HepG2 (cell line): ENCODE measurements around the gene SIX4. TPM values are rescaled to one million over a fixed set of nuclear protein-coding genes. Genes with fewer than 3 reads are reported as not detected.

ENCODE experiments used
- CEBPG ChIP-seq: IDR thresholded peaks from 2 replicates; pipeline ENCODE4 v1.6.1; 2016
- GLI4 ChIP-seq: sonication (generic); formaldehyde crosslinking; IDR thresholded peaks from 2 replicates; pipeline ENCODE4 v1.5.1; 2020; ENCODE audit warnings: missing genetic modification reagents, mild to moderate bottlenecking, moderate library complexity, borderline replicate concordance
- HNRNPL ChIP-seq: fragments of 200-400 bp; formaldehyde crosslinking; IDR thresholded peaks from 2 replicates; pipeline ENCODE4 v1.6.1; 2017; ENCODE audit warnings: mild to moderate bottlenecking, low read depth, low read length
- KMT2B ChIP-seq: IDR thresholded peaks from 2 replicates; pipeline ENCODE4 v1.6.1; 2016; ENCODE audit warnings: missing genetic modification reagents, missing compliant biosample characterization
- PAXIP1 ChIP-seq: sonication (generic); formaldehyde crosslinking; conservative IDR thresholded peaks from 2 replicates; pipeline ENCODE4 v1.4.0; 2020; ENCODE audit warnings: mild to moderate bottlenecking, missing genetic modification reagents, moderate library complexity
- RORA ChIP-seq: sonication (generic); formaldehyde crosslinking; IDR thresholded peaks from 2 replicates; pipeline ENCODE4 v1.5.0; 2020; ENCODE audit warnings: mild to moderate bottlenecking, missing genetic modification reagents, moderate library complexity
- SP1 ChIP-seq, 2 experiments: fragments of 450-650 bp in 1 of 2; sonication (generic) in 1 of 2; formaldehyde crosslinking in 1 of 2; IDR thresholded peaks; 2 replicates each; pipeline versions ENCODE4 v1.4.0 to v1.6.1; 2016 to 2020; ENCODE audit warnings: missing genetic modification reagents in 1 of 2
- ZFP36L2 ChIP-seq: sonication (generic); formaldehyde crosslinking; IDR thresholded peaks from 2 replicates; pipeline ENCODE4 v1.4.0; 2020; ENCODE audit warnings: missing genetic modification reagents
- ZNF484 ChIP-seq: sonication (generic); formaldehyde crosslinking; IDR thresholded peaks from 2 replicates; pipeline ENCODE4 v1.5.1; 2020; ENCODE audit warnings: mild to moderate bottlenecking, low read depth, missing genetic modification reagents, borderline replicate concordance
- ZNF598 ChIP-seq: sonication (generic); formaldehyde crosslinking; IDR thresholded peaks from 2 replicates; pipeline ENCODE4 v1.5.1; 2020; ENCODE audit warnings: mild to moderate bottlenecking, missing genetic modification reagents, borderline replicate concordance
- ZNF792 ChIP-seq: IDR thresholded peaks from 2 replicates; pipeline ENCODE4 v1.6.1; 2016
- polyA plus RNA-seq, 8 experiments: library from polyadenylated mRNA; depleted of rRNA in 3 of 8; stranded (reverse) in 7 of 8; unstranded in 1 of 8; fragments of >200 nt; fragmentation: Illumina TruSeq in 4 of 8; extraction: Trizol in 4 of 8; gene quantifications; 2 replicates each; pipeline versions ENCODE4 v1.2.1 to v1.2.3, GENCODE V29; 2011 to 2016; ENCODE audit warnings: low read depth in 4 of 8, missing spikeins in 1 of 8, mixed read lengths in 1 of 8; ENCODE audit not compliant: insufficient read depth in 1 of 8
- total RNA-seq, 5 experiments: library from RNA; depleted of rRNA; stranded (reverse); fragments of >200 nt; fragmentation: Illumina TruSeq; extraction: Trizol; gene quantifications; 2 replicates each; pipeline ENCODE4 v1.2.3, GENCODE V29; 2016; ENCODE audit warnings: low read depth in 1 of 5
- TF ChIP-seq, protein P1 (sequence below): sonication (generic); formaldehyde crosslinking; IDR thresholded peaks from 2 replicates; pipeline ENCODE4 v1.5.0; 2020; ENCODE audit warnings: mild to moderate bottlenecking, missing genetic modification reagents, borderline replicate concordance
- TF ChIP-seq, protein P2 (sequence below): sonication (generic); formaldehyde crosslinking; IDR thresholded peaks from 2 replicates; pipeline ENCODE4 v1.4.0; 2020; ENCODE audit warnings: missing genetic modification reagents
- TF ChIP-seq, protein P3 (sequence below): sonication (generic); formaldehyde crosslinking; IDR thresholded peaks from 2 replicates; pipeline ENCODE4 v1.5.1; 2020; ENCODE audit warnings: missing genetic modification reagents, mild to moderate bottlenecking, borderline replicate concordance

Gene SIX4
- total and polyA plus RNA-seq, 2 of the 13 experiments (the other 11 are each of a cell fraction or from before 2014, with no cell fraction given), result 5.0 to 6.0 TPM

DNA sequence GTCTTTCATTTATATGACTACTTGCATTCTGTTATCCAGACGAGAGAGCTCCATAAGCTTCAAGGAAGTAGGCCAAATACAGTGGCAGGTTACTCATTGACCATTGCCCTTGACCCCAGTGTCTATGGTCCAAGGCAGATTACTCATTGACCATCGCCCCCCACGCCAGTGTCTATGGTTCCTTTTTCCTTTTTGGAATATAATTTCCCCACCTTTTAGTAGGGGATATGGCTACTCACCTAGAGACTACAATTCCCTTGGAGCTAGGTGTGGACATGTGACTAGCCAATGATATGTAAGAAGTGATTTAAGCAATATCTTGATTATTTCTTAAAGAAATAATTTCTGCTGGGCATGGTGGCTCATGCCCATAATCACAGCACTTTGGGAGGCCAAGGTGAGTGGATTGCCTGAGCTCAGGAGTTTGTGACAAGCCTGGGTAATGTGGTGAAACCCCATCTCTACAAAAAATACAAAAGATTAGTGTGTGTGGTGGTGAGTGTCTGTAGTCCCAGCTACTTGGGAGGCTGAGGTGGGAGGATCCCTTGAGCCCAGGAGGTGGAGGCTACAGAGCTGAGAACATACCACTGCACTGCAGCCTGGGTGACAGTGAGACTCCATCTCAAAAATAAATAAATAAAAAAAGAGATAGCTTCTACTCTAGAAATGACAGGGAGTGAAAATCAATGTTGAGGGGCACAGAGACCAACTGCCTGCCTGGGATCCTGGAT is 32.6 kb downstream of the SIX4 start (continued):
- TF ChIP-seq PAXIP1 (CRISPR knock-in tag), result peak; percentile 93
- no peak for TF ChIP-seq ZNF484 (CRISPR knock-in tag)
- TF ChIP-seq SP1 (IDR thresholded peaks at IDR 0.05), result no peak
- TF ChIP-seq SP1 (CRISPR knock-in tag; IDR thresholded peaks at IDR 0.05), result no peak
- TF ChIP-seq ZNF792 (CRISPR knock-in tag), result no peak; the same call in 1 of the 2 replicates
- no peak for TF ChIP-seq KMT2B (CRISPR knock-in tag)
- TF ChIP-seq, protein P1, sequence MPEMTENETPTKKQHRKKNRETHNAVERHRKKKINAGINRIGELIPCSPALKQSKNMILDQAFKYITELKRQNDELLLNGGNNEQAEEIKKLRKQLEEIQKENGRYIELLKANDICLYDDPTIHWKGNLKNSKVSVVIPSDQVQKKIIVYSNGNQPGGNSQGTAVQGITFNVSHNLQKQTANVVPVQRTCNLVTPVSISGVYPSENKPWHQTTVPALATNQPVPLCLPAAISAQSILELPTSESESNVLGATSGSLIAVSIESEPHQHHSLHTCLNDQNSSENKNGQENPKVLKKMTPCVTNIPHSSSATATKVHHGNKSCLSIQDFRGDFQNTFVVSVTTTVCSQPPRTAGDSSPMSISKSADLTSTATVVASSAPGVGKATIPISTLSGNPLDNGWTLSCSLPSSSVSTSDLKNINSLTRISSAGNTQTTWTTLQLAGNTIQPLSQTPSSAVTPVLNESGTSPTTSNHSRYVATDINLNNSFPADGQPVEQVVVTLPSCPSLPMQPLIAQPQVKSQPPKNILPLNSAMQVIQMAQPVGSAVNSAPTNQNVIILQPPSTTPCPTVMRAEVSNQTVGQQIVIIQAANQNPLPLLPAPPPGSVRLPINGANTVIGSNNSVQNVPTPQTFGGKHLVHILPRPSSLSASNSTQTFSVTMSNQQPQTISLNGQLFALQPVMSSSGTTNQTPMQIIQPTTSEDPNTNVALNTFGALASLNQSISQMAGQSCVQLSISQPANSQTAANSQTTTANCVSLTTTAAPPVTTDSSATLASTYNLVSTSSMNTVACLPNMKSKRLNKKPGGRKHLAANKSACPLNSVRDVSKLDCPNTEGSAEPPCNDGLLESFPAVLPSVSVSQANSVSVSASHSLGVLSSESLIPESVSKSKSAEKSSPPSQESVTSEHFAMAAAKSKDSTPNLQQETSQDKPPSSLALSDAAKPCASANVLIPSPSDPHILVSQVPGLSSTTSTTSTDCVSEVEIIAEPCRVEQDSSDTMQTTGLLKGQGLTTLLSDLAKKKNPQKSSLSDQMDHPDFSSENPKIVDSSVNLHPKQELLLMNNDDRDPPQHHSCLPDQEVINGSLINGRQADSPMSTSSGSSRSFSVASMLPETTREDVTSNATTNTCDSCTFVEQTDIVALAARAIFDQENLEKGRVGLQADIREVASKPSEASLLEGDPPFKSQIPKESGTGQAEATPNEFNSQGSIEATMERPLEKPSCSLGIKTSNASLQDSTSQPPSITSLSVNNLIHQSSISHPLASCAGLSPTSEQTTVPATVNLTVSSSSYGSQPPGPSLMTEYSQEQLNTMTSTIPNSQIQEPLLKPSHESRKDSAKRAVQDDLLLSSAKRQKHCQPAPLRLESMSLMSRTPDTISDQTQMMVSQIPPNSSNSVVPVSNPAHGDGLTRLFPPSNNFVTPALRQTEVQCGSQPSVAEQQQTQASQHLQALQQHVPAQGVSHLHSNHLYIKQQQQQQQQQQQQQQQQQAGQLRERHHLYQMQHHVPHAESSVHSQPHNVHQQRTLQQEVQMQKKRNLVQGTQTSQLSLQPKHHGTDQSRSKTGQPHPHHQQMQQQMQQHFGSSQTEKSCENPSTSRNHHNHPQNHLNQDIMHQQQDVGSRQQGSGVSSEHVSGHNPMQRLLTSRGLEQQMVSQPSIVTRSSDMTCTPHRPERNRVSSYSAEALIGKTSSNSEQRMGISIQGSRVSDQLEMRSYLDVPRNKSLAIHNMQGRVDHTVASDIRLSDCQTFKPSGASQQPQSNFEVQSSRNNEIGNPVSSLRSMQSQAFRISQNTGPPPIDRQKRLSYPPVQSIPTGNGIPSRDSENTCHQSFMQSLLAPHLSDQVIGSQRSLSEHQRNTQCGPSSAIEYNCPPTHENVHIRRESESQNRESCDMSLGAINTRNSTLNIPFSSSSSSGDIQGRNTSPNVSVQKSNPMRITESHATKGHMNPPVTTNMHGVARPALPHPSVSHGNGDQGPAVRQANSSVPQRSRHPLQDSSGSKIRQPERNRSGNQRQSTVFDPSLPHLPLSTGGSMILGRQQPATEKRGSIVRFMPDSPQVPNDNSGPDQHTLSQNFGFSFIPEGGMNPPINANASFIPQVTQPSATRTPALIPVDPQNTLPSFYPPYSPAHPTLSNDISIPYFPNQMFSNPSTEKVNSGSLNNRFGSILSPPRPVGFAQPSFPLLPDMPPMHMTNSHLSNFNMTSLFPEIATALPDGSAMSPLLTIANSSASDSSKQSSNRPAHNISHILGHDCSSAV (CRISPR knock-in tag), result no peak
- 0 out of 2 replicates have a peak, but pooled peaks have one; percentile 22 for TF ChIP-seq CEBPG (CRISPR knock-in tag)
- TF ChIP-seq, protein P2, sequence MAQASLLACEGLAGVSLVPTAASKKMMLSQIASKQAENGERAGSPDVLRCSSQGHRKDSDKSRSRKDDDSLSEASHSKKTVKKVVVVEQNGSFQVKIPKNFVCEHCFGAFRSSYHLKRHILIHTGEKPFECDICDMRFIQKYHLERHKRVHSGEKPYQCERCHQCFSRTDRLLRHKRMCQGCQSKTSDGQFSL (CRISPR knock-in tag), result peak; percentile 67; the same call in 1 of the 2 replicates
- TF ChIP-seq, protein P3, sequence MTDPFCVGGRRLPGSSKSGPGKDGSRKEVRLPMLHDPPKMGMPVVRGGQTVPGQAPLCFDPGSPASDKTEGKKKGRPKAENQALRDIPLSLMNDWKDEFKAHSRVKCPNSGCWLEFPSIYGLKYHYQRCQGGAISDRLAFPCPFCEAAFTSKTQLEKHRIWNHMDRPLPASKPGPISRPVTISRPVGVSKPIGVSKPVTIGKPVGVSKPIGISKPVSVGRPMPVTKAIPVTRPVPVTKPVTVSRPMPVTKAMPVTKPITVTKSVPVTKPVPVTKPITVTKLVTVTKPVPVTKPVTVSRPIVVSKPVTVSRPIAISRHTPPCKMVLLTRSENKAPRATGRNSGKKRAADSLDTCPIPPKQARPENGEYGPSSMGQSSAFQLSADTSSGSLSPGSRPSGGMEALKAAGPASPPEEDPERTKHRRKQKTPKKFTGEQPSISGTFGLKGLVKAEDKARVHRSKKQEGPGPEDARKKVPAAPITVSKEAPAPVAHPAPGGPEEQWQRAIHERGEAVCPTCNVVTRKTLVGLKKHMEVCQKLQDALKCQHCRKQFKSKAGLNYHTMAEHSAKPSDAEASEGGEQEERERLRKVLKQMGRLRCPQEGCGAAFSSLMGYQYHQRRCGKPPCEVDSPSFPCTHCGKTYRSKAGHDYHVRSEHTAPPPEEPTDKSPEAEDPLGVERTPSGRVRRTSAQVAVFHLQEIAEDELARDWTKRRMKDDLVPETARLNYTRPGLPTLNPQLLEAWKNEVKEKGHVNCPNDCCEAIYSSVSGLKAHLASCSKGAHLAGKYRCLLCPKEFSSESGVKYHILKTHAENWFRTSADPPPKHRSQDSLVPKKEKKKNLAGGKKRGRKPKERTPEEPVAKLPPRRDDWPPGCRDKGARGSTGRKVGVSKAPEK (CRISPR knock-in tag), result no peak
- TF ChIP-seq RORA (CRISPR knock-in tag), result no peak
- no peak for TF ChIP-seq GLI4 (CRISPR knock-in tag)
- TF ChIP-seq HNRNPL, result no peak
- TF ChIP-seq ZNF598 (CRISPR knock-in tag), result no peak
- no peak for TF ChIP-seq ZFP36L2 (CRISPR knock-in tag)
